GM12865 (cell line): ENCODE data around the gene CTSD.

Source experiments
- DNase-seq: peaks from one replicate; pipeline ENCODE4 v3.0.0; 2010; ENCODE audit warnings: low read depth
- H3K4me3 ChIP-seq: 2 replicates; pipeline ENCODE4 v1.5.1; 2011; ENCODE audit warnings: mild to moderate bottlenecking, low read depth, low read length, control low read depth
- CTCF ChIP-seq: IDR thresholded peaks from 2 replicates; pipeline ENCODE4 v1.5.1; 2011; ENCODE audit warnings: low read length, control low read depth, low read depth, inconsistent platforms; ENCODE audit not compliant: insufficient read depth; ENCODE audit errors: missing control alignments

The CTSD gene

GRCh38 chr11:1739576-1739975, 24.2 kb downstream of the CTSD start:
- TF ChIP-seq CTCF: no peak
- DNase-seq: no peak
- H3K4me3 ChIP-seq: no peak overlapping the region

GRCh38 chr11:1738380-1738779, 25.3 kb downstream of the CTSD start:
- no peak for TF ChIP-seq CTCF
- no peak overlapping the region for H3K4me3 ChIP-seq
- DNase-seq: no peak

- no peak for TF ChIP-seq CTCF
- no peak for DNase-seq
- no peak overlapping the region for H3K4me3 ChIP-seq
Observed at GRCh38 chr11:1737080-1737757, 26.5 kb downstream of the CTSD start.

GRCh38 chr11:1736447-1736992, 27.2 kb downstream of the CTSD start:
- TF ChIP-seq CTCF: no peak
- DNase-seq: no peak
- H3K4me3 ChIP-seq: no peak overlapping the region

- no peak for TF ChIP-seq CTCF
- DNase-seq: no peak
Observed at GRCh38 chr11:1735271-1735670, 28.5 kb downstream of the CTSD start.

GRCh38 chr11:1734641-1735081, 29.1 kb downstream of the CTSD start:
- H3K4me3 ChIP-seq: no peak overlapping the region
- no peak for DNase-seq
- TF ChIP-seq CTCF: no peak

More at GRCh38 chr11:1735271-1735670, 28.5 kb downstream of the CTSD start:
- no peak overlapping the region for H3K4me3 ChIP-seq
